ENCODE results near the gene AP4M1.

AP4M1 gene

GRCh38 chr7:100081535-100082102, 19.8 kb upstream of the AP4M1 start, which contains the start of gene ZNF3:
TSS of gene ZNF3 (minus strand) at chr7:100081723. CDS start at chr7:100077357, 4,366 bp downstream.
- H3K4me1 ChIP-seq (ENCODE audit: control insufficient read depth, insufficient read depth, low read length), result no peaks in the 10 kb centered on the region
- no peaks in the 10 kb centered on the region for H3K9me3 ChIP-seq (ENCODE audit: control insufficient read depth, insufficient read depth, low read depth, low read length)
- ChIA-PET CTCF (interaction anchor here (0.7 to 1.2 kb wide), 6 partner anchors 11 to 685 kb away, joined by 3 to 8 read pairs (median 4); no protein-coding TSS in a partner anchor), POLR2A (interaction anchor here (0.8 to 1.2 kb wide), 5 partner anchors 19 to 347 kb away, joined by 3 to 32 read pairs (median 4); partner anchors contain the start of genes AP4M1, MCM7, MEPCE and ZCWPW1)
- peaks cover 14 to 33% of the 10 kb centered on the region in 2 experiments; a peak in 2 of 3 replicates for H3K36me3 ChIP-seq (ENCODE audit: control insufficient read depth in 2 of 2, insufficient read depth in 1 of 2, low read length in 2 of 2)
- H3K27ac ChIP-seq (ENCODE audit: extremely low read depth, low read depth, low read length), result peak within 1 kb of the TSS; percentile 37; the same call in 1 of the 2 replicates
- peak within 1 kb of the TSS; percentile 100 for H3K4me3 ChIP-seq (ENCODE audit: low read depth, low read length)
- TF ChIP-seq PRDM6 (tag by site-specific recombination; IDR thresholded peaks at IDR 0.05), result no peak
- no peak for TF ChIP-seq ZNF837 (tag by site-specific recombination; IDR thresholded peaks at IDR 0.05)
- no peak for TF ChIP-seq ZNF677 (tag by site-specific recombination; IDR thresholded peaks at IDR 0.05)
- TF ChIP-seq ZNF629 (tag by site-specific recombination; IDR thresholded peaks at IDR 0.05), result peak; percentile 95
- peak; percentile 25; the same call in 1 of the 2 replicates for TF ChIP-seq ZNF449 (tag by site-specific recombination; IDR thresholded peaks at IDR 0.05)
- TF ChIP-seq INSM2 (tag by site-specific recombination; IDR thresholded peaks at IDR 0.05), result no peak; the same call in 1 of the 2 replicates
- no peak for TF ChIP-seq ZNF701 (tag by site-specific recombination; IDR thresholded peaks at IDR 0.05)
- peak; percentile 95 for TF ChIP-seq KLF17 (tag by site-specific recombination; IDR thresholded peaks at IDR 0.05)
- TF ChIP-seq ZNF157 (tag by site-specific recombination; IDR thresholded peaks at IDR 0.05), result no peak
- peak; percentile 75 for TF ChIP-seq BCL6B (tag by site-specific recombination; IDR thresholded peaks at IDR 0.05)
- TF ChIP-seq PRDM4 (tag by site-specific recombination; IDR thresholded peaks at IDR 0.05), result 0 out of 2 replicates have a peak, but pooled peaks have one; percentile 35
- no peak for TF ChIP-seq ZNF121 (tag by site-specific recombination; IDR thresholded peaks at IDR 0.05)
- TF ChIP-seq SP7 (tag by site-specific recombination; IDR thresholded peaks at IDR 0.05), result peak; percentile 92
- TF ChIP-seq ZBTB48 (tag by site-specific recombination; IDR thresholded peaks at IDR 0.05), result peak; percentile 89
- TF ChIP-seq ZNF175 (tag by site-specific recombination; IDR thresholded peaks at IDR 0.05), result no peak
- TF ChIP-seq EGR2 (tag by site-specific recombination; IDR thresholded peaks at IDR 0.05; ENCODE audit: low read depth), result peak; percentile 94
- TF ChIP-seq ZNF274 (IDR thresholded peaks at IDR 0.05; ENCODE audit: low read length), result no peak
- TF ChIP-seq ZNF274 (tag by site-specific recombination; IDR thresholded peaks at IDR 0.05; ENCODE audit: borderline replicate concordance), result no peak
- no peak for TF ChIP-seq ZNF747 (tag by site-specific recombination; IDR thresholded peaks at IDR 0.05)
- TF ChIP-seq ATF2 (tag by site-specific recombination; IDR thresholded peaks at IDR 0.05; ENCODE audit: low read depth), result no peak
- peak; percentile 91 for TF ChIP-seq KLF8 (tag by site-specific recombination; IDR thresholded peaks at IDR 0.05)
- peak; percentile 98 for TF ChIP-seq CTCF (tag by site-specific recombination; IDR thresholded peaks at IDR 0.05)
- no peak for TF ChIP-seq ZNF362 (tag by site-specific recombination; IDR thresholded peaks at IDR 0.05)
